Liver (tissue), 9 donors: ENCODE data around the gene NOP14. TPM values are rescaled to one million over a fixed set of nuclear protein-coding genes. Genes with fewer than 3 reads are reported as not detected.

ENCODE experiments used
- DNase-seq: peaks from one replicate; pipeline ENCODE4 v3.0.0-alpha.2; 2017; ENCODE audit warnings: low spot score
- H3K27ac ChIP-seq, 2 donors: one replicate each; pipeline ENCODE4 v1.7.0; 2013; ENCODE audit warnings: inconsistent platforms in 2 of 2, low read length in 2 of 2, control low read depth in 1 of 2, low read depth in 1 of 2, mild to moderate bottlenecking in 1 of 2
- H3K27me3 ChIP-seq, 4 donors: one replicate each; pipeline versions ENCODE4 v1.6.1 to v1.7.0; 2013; ENCODE audit warnings: low read length in 3 of 4, inconsistent platforms in 1 of 4, mild to moderate bottlenecking in 1 of 4, moderate library complexity in 1 of 4; ENCODE audit not compliant: control insufficient read depth in 4 of 4, insufficient read depth in 4 of 4
- H3K36me3 ChIP-seq, 4 donors: one replicate each; pipeline versions ENCODE4 v1.6.1 to v1.7.0; 2013; ENCODE audit warnings: low read length in 3 of 4, mild to moderate bottlenecking in 3 of 4, low read depth in 1 of 4, moderate library complexity in 1 of 4; ENCODE audit not compliant: control insufficient read depth in 4 of 4, insufficient read depth in 3 of 4
- H3K4me1 ChIP-seq, 4 donors: one replicate each; pipeline versions ENCODE4 v1.6.1 to v1.7.0; 2013; ENCODE audit warnings: low read length in 3 of 4, mild to moderate bottlenecking in 3 of 4, moderate library complexity in 1 of 4; ENCODE audit not compliant: control insufficient read depth in 4 of 4, insufficient read depth in 4 of 4
- H3K4me3 ChIP-seq, 3 donors: one replicate each; pipeline versions ENCODE4 v1.6.1 to v1.7.0; 2013; ENCODE audit warnings: low read length in 3 of 3, control low read depth in 1 of 3, low read depth in 1 of 3, mild to moderate bottlenecking in 1 of 3
- H3K9ac ChIP-seq, 2 donors: one replicate each; pipeline ENCODE4 v1.7.0; 2013; ENCODE audit warnings: low read length in 2 of 2, mild to moderate bottlenecking in 2 of 2, moderate library complexity in 2 of 2, control low read depth in 1 of 2, low read depth in 1 of 2
- H3K9me3 ChIP-seq, 4 donors: one replicate each; pipeline versions ENCODE4 v1.6.1 to v1.7.0; 2013; ENCODE audit warnings: low read length in 3 of 4; ENCODE audit not compliant: control insufficient read depth in 4 of 4
- EGR1 ChIP-seq, 2 donors: IDR thresholded peaks; 2 replicates each; pipeline ENCODE4 v1.6.1; 2016 to 2018; ENCODE audit warnings: antibody characterized with exemption in 2 of 2, low read depth in 2 of 2
- FOXA1 ChIP-seq: IDR thresholded peaks from 2 replicates; pipeline ENCODE4 v1.6.1; 2016; ENCODE audit warnings: antibody characterized with exemption
- GABPA ChIP-seq, 2 donors: IDR thresholded peaks in 1 of 2; conservative IDR thresholded peaks in 1 of 2; 2 replicates each; pipeline ENCODE4 v1.6.1; 2016; ENCODE audit warnings: antibody characterized with exemption in 2 of 2, mild to moderate bottlenecking in 1 of 2, moderate library complexity in 1 of 2
- JUND ChIP-seq, 2 donors: IDR thresholded peaks; 2 replicates each; pipeline ENCODE4 v1.6.1; 2016; ENCODE audit warnings: antibody characterized with exemption in 2 of 2
- NR2F2 ChIP-seq: IDR thresholded peaks from 2 replicates; pipeline ENCODE4 v1.6.1; 2016; ENCODE audit warnings: antibody characterized with exemption
- RAD21 ChIP-seq, 2 donors: IDR thresholded peaks; 2 replicates each; pipeline ENCODE4 v1.6.1; 2016; ENCODE audit warnings: antibody characterized with exemption in 2 of 2, mild to moderate bottlenecking in 2 of 2
- SP1 ChIP-seq: IDR thresholded peaks from 2 replicates; pipeline ENCODE4 v1.6.1; 2018; ENCODE audit warnings: antibody characterized with exemption, mild to moderate bottlenecking
- TAF1 ChIP-seq: conservative IDR thresholded peaks from 2 replicates; pipeline ENCODE4 v1.6.1; 2016; ENCODE audit warnings: antibody characterized with exemption, mild to moderate bottlenecking
- WGBS: extraction: QIAGEN DNeasy Blood & Tissue Kit; methylation state at CpG from one replicate; pipeline ENCODE4 v1.1.7; 2013; 5-methylcytosine and 5-hydroxymethylcytosine counted together
- polyA plus RNA-seq, 2 donors: library from polyadenylated mRNA; stranded (reverse) in 1 of 2; unstranded in 1 of 2; fragments of 200-250 nt in 1 of 2; fragments of >200 nt in 1 of 2; fragmentation: Nextera tagmentation in 1 of 2; extraction: Ambion mirVana in 1 of 2; gene quantifications; one replicate each; pipeline versions ENCODE4 v1.2.1 to v1.2.3, GENCODE V29; 2013 to 2015
- total RNA-seq, 2 donors: library from RNA; depleted of rRNA; stranded (reverse); fragments of >200 nt; gene quantifications; one replicate each; pipeline ENCODE4 v1.2.3, GENCODE V29; 2014
- TF ChIP-seq, protein P1 (sequence below): IDR thresholded peaks from 2 replicates; pipeline ENCODE4 v1.6.1; 2016; ENCODE audit warnings: antibody characterized with exemption, mild to moderate bottlenecking
- TF ChIP-seq, protein P2 (sequence below): IDR thresholded peaks from 2 replicates; pipeline ENCODE4 v1.6.1; 2016; ENCODE audit warnings: antibody characterized with exemption
- TF ChIP-seq, protein P3 (sequence below): IDR thresholded peaks from 2 replicates; pipeline ENCODE4 v1.6.1; 2016; ENCODE audit warnings: antibody characterized with exemption
- TF ChIP-seq, protein P4 (sequence below): IDR thresholded peaks from 2 replicates; pipeline ENCODE4 v1.6.1; 2016; ENCODE audit warnings: antibody characterized with exemption
- donor health status: healthy.
- donor health status: healthy.
- donor health status: healthy.
- donor health status: healthy.
- donor health status: healthy.

Gene NOP14
- total and polyA plus RNA-seq, 4 donors: 10.5 to 22.9 (median 14.4) TPM

DNA sequence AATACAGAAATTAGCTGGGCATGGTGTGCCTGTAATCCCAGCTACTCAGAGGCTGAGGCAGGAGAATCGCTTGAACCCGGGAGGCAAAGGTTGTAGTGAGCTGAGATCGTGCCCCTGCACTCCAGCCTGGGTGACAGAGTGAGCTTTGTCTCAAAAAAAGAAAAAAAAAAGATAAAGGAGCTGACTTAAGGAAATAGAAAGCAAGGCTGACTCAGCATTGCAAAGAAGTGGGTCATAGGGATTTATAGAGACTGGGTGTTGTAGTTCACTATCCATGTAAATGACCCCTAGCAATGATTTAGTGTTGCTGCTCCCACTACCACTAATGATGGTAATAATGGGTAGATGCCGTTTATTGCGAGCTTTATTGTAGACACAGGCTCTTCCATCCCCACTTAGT is 71.9 kb downstream of the NOP14 start (continued):
- TF ChIP-seq, protein P1, sequence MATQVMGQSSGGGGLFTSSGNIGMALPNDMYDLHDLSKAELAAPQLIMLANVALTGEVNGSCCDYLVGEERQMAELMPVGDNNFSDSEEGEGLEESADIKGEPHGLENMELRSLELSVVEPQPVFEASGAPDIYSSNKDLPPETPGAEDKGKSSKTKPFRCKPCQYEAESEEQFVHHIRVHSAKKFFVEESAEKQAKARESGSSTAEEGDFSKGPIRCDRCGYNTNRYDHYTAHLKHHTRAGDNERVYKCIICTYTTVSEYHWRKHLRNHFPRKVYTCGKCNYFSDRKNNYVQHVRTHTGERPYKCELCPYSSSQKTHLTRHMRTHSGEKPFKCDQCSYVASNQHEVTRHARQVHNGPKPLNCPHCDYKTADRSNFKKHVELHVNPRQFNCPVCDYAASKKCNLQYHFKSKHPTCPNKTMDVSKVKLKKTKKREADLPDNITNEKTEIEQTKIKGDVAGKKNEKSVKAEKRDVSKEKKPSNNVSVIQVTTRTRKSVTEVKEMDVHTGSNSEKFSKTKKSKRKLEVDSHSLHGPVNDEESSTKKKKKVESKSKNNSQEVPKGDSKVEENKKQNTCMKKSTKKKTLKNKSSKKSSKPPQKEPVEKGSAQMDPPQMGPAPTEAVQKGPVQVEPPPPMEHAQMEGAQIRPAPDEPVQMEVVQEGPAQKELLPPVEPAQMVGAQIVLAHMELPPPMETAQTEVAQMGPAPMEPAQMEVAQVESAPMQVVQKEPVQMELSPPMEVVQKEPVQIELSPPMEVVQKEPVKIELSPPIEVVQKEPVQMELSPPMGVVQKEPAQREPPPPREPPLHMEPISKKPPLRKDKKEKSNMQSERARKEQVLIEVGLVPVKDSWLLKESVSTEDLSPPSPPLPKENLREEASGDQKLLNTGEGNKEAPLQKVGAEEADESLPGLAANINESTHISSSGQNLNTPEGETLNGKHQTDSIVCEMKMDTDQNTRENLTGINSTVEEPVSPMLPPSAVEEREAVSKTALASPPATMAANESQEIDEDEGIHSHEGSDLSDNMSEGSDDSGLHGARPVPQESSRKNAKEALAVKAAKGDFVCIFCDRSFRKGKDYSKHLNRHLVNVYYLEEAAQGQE: no peak

DNA sequence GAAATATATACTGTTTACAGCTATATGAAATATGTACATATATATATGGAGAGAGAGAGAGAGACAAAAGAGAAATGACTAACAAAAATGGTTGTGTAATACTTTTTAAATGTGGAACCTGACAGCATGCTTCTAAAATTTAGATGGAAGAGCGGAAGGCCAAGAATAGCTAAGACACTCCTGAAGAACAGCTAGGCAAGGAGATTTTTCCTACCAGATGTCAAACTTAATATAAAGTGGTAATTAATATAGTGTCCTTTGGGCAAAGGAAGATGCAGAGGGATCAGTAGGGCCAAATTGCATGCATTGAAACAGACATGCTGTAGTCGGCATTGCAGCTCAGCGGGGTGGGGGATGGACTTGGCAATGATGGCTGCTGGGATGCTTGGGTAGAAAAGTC is 74.3 kb downstream of the NOP14 start:
- no peaks in the 10 kb centered on the region for H3K4me1 ChIP-seq
- H3K36me3 ChIP-seq: peaks cover 3 to 33% (median 25%) of the 10 kb centered on the region in 4 donors
- 96% methylated on average over 3 of the region's 3 CpGs for WGBS
- H3K27ac ChIP-seq: no peak overlapping the region
- H3K27me3 ChIP-seq: no peaks in the 10 kb centered on the region
- H3K4me3 ChIP-seq: no peak overlapping the region
- DNase-seq: no peak
- no peak for TF ChIP-seq JUND (IDR thresholded peaks at IDR 0.05)
- no peak for TF ChIP-seq FOXA1
- TF ChIP-seq TAF1: no peak
- no peak for TF ChIP-seq GABPA (IDR thresholded peaks at IDR 0.05 in 1 of 2, conservative IDR thresholded peaks at IDR 0.05 in 1 of 2)
- TF ChIP-seq, protein P2, sequence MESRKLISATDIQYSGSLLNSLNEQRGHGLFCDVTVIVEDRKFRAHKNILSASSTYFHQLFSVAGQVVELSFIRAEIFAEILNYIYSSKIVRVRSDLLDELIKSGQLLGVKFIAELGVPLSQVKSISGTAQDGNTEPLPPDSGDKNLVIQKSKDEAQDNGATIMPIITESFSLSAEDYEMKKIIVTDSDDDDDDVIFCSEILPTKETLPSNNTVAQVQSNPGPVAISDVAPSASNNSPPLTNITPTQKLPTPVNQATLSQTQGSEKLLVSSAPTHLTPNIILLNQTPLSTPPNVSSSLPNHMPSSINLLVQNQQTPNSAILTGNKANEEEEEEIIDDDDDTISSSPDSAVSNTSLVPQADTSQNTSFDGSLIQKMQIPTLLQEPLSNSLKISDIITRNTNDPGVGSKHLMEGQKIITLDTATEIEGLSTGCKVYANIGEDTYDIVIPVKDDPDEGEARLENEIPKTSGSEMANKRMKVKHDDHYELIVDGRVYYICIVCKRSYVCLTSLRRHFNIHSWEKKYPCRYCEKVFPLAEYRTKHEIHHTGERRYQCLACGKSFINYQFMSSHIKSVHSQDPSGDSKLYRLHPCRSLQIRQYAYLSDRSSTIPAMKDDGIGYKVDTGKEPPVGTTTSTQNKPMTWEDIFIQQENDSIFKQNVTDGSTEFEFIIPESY: no peak
- TF ChIP-seq SP1: no peak
- TF ChIP-seq EGR1 (IDR thresholded peaks at IDR 0.05; ENCODE audit: low read depth in 2 of 2): no peak
- TF ChIP-seq, protein P1: no peak
- TF ChIP-seq RAD21 (IDR thresholded peaks at IDR 0.05): no peak
- TF ChIP-seq NR2F2: no peak
- TF ChIP-seq, protein P3, sequence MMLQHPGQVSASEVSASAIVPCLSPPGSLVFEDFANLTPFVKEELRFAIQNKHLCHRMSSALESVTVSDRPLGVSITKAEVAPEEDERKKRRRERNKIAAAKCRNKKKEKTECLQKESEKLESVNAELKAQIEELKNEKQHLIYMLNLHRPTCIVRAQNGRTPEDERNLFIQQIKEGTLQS: no peak
- TF ChIP-seq, protein P4, sequence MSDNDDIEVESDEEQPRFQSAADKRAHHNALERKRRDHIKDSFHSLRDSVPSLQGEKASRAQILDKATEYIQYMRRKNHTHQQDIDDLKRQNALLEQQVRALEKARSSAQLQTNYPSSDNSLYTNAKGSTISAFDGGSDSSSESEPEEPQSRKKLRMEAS: no peak
- no peaks in the 10 kb centered on the region for H3K9me3 ChIP-seq
- no peak overlapping the region for H3K9ac ChIP-seq

Other genes with a start within 250 kb of the NOP14 start
- gene TNIP2, start 207.1 kb downstream of the NOP14 start, total RNA-seq: 10 to 100 TPM; 10.5 to 20.7 TPM
- 10 to 100 TPM; 11.8 to 15.1 TPM for gene TNIP2, start 207.1 kb downstream of the NOP14 start, polyA plus RNA-seq
- 10 to 100 TPM; 17.9 to 80.2 TPM for gene SH3BP2, start 170.3 kb downstream of the NOP14 start, total RNA-seq
- 10 to 100 TPM; 22.6 to 54.4 TPM for gene SH3BP2, start 170.3 kb downstream of the NOP14 start, polyA plus RNA-seq
- gene ADD1, start 119.6 kb downstream of the NOP14 start, total RNA-seq: 100 to 1,000 TPM in 1 of 2 donors, 10 to 100 TPM in 1; 95.5 to 142 TPM
- 10 to 100 TPM; 62.2 to 71.3 TPM for gene ADD1, start 119.6 kb downstream of the NOP14 start, polyA plus RNA-seq
- 1 to 10 TPM; 2.0 to 2.2 TPM for gene GRK4, start 165 bp upstream of the NOP14 start, total RNA-seq
- 1 to 10 TPM; 1.0 to 1.6 TPM for gene GRK4, start 165 bp upstream of the NOP14 start, polyA plus RNA-seq
- not detected for gene HTT-AS, start 111.1 kb upstream of the NOP14 start, total RNA-seq
- not detected for gene HTT-AS, start 111.1 kb upstream of the NOP14 start, polyA plus RNA-seq
- gene HTT, start 111.3 kb upstream of the NOP14 start, total RNA-seq: 10 to 100 TPM; 23.5 to 39.8 TPM
- gene HTT, start 111.3 kb upstream of the NOP14 start, polyA plus RNA-seq: 1 to 10 TPM; 8.6 to 9.3 TPM